Effector memory CD8-positive, alpha-beta T cell (primary cell): ENCODE measurements around the gene COMT.
A peak's percentile ranks its signal among the peaks of the same experiment; 100 is the strongest.
"Not testable (repeated sequence)": the region's sequence is repeated elsewhere in the genome, so short reads cannot be mapped to it uniquely, and the experiment has no call there.

Source experiments
- ATAC-seq: fragments of 150-1000 bp; cut with Tn5 transposase; replicated peaks from 2 replicates; pipeline ENCODE4 v1.10.0; 2021; ENCODE audit warnings: mild to moderate bottlenecking, moderate library complexity
- DNase-seq, 3 experiments: peaks; one replicate each; pipeline ENCODE4 v3.0.0; 2021
- H3K27ac Mint-ChIP-seq, 2 donors: one replicate each; pipeline ENCODE4 v1.8.0; 2022; ENCODE audit warnings: mild to moderate bottlenecking in 2 of 2, mixed read lengths in 2 of 2, moderate library complexity in 2 of 2
- H3K27me3 Mint-ChIP-seq, 2 donors: one replicate each; pipeline ENCODE4 v1.8.0; 2022; ENCODE audit warnings: mixed read lengths in 2 of 2
- H3K36me3 Mint-ChIP-seq: one replicate; pipeline ENCODE4 v1.8.0; 2022; ENCODE audit warnings: mild to moderate bottlenecking, moderate library complexity, mixed read lengths; ENCODE audit not compliant: insufficient read depth
- H3K4me1 Mint-ChIP-seq, 2 donors: one replicate each; pipeline ENCODE4 v1.8.0; 2022; ENCODE audit warnings: low read depth in 2 of 2, mixed read lengths in 2 of 2
- H3K4me3 Mint-ChIP-seq, 2 donors: one replicate each; pipeline ENCODE4 v1.8.0; 2022; ENCODE audit warnings: mild to moderate bottlenecking in 2 of 2, mixed read lengths in 2 of 2, moderate library complexity in 2 of 2
- H3K9me3 Mint-ChIP-seq, 2 donors: one replicate each; pipeline ENCODE4 v1.8.0; 2022; ENCODE audit warnings: mixed read lengths in 2 of 2

COMT gene

DNA sequence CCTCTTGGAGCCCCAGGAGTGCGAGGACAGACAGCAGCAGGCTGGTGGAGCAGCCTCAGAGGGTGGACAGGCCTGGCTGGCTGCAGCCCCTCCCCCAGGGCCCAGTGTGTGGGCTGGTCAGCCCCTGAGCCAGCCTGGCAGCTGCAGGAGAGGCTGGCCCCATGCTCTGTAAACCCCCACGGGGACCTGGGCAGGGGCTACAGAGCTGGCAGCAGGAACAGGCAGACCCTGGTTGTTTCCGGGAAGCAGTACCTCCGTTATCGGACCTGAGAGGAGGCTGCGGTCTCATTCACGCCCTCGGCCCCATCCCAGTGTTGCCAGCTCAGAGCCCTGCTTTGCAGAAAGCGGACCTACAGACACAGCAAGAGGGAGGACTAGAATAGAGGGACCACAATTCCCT is 38.5 kb upstream of the COMT start:
- Mint-ChIP-seq H3K36me3 (no peaks in the 10 kb centered on the region), H3K27me3 (no peaks in the 10 kb centered on the region), H3K27ac (no peak overlapping the region), H3K4me1 (no peaks in the 10 kb centered on the region), H3K9me3 (no peaks in the 10 kb centered on the region), H3K4me3 (no peak overlapping the region)
- DNase-seq (no peak), ATAC-seq (no peak)

DNA sequence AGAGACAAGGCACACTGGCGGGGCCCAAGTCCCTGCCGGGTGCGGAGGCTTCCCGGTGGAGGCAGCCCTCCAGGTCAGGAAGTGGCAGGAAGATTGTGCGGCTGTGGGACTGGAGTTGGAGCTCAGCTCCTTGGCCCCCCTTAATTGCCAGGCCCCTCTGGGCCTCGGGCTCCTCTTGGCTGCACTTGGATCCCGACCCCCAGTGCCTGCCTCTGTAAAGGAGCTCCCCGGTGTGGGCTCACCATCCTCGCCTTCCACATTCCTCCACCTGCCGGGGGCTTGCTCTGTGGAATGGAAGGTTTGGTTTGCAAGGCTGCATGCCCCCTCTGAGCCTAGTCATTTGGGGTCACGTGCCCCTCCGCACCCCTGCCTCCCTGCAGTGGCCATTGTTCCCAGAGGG is 38.1 kb upstream of the COMT start:
- DNase-seq (no peak), ATAC-seq (no peak)
- Mint-ChIP-seq H3K36me3 (no peaks in the 10 kb centered on the region), H3K9me3 (no peaks in the 10 kb centered on the region), H3K27me3 (no peaks in the 10 kb centered on the region), H3K4me3 (no peak overlapping the region), H3K27ac (no peak overlapping the region), H3K4me1 (no peaks in the 10 kb centered on the region)

DNA sequence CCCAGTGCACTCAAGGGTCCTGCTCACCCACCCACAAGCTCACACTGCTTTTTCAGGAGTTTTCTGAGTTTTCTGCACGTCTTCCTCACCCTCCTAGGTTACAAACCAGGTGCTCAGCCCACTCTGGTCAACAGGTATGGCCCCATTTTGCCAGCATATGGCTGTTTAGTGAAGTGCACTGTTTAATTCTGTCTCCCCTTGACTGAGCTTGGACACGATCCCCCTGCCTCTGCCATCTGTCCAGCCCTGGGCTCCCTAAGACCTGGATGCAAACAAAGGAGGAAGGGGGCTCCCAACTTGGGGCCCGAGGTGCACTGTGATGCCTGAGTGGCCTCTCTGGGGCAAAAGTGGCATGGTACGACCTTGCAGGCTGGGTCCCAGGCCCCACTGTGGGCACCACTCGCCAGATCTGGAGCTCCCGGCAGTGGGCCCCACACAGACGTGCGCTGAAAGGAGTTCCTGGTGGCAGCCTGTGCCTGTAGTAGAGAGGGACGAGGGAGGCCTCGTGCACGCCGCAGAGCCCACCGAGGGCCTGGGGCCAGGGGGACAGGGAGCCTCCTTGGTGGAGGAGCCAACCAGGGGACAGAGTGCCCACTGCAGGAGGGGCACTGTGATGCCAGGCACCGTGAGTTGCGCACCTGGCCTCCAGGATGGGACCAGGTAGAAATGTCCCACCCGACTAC is 37.3 kb upstream of the COMT start:
- Mint-ChIP-seq H3K4me3 (no peak overlapping the region), H3K27me3 (no peaks in the 10 kb centered on the region), H3K9me3 (no peaks in the 10 kb centered on the region), H3K27ac (no peak overlapping the region), H3K36me3 (no peaks in the 10 kb centered on the region), H3K4me1 (no peaks in the 10 kb centered on the region)
- ATAC-seq (no peak), DNase-seq (no peak)

DNA sequence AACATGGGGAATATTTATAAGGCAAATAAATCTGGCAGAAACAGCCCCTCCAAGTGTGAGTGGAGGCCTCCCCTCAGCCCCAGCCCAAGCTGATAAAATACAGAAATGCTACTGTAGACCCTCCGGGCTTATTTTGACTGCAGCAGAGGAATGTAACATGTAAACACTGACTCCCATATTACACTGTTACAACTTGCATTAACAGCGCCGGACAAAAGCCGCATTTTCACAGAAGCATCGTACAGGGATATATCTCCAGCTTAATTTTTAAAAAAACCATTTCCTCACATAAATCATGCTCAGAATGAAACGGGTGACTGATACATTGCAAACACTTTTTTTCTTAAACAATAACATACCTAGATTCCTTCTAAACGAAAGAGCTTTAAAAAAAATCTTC is 36.6 kb upstream of the COMT start:
- DNase-seq: no peak
- Mint-ChIP-seq H3K4me1 (peaks cover 3 to 4% of the 10 kb centered on the region in 2 donors), H3K27ac (no peak overlapping the region), H3K27me3 (no peaks in the 10 kb centered on the region), H3K9me3 (no peaks in the 10 kb centered on the region), H3K4me3 (no peak overlapping the region), H3K36me3 (no peaks in the 10 kb centered on the region)
- ATAC-seq: no peak

DNA sequence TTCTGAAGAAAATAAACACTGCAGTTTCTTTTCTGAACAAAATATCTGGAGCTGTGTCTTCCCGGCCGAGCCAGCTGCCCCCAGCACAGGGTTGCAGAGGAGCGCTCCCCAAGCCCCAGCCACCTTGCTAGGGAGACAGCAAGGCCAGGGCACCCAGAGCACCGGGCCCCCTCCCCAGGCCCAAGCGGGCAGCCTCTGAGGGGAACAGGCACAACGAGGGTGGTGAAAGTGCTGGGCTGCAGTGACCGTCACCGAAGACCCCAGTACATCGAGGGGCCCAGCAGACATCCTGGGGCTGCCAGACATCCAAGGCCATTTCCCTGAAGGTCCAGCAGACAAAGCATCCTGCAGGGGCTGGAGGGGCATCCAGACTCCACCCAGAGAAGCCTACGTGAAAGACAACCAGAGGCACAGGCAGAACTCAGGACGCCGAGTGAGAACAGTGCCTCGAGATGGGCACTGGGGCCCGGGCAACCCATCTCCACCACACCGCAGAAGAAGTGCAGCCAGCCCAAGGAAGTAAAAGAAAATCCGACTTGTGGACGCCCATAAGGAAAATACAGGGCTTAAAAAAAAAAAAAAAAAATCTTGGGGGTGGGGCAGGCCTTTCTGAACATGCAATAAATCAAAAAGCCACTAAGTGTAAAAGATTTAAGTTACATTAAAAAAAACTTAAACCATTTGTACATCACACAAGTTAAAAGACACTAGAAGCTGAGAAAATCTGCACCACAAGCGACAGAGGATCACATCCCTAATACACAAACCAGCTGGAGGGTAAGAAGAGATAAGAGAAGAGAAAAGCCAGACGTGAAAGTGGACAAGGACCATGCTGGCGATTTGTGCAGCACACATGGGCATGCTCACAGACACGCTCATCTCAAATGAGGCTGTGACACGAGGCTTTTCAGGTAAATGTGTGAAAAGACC is 36.0 kb upstream of the COMT start:
- no peaks in the 10 kb centered on the region for H3K36me3 Mint-ChIP-seq
- H3K4me3 Mint-ChIP-seq: no peak overlapping the region
- no peak overlapping the region for H3K27ac Mint-ChIP-seq
- no peaks in the 10 kb centered on the region for H3K9me3 Mint-ChIP-seq
- ATAC-seq (no peak), DNase-seq (no peak)
- peaks cover 5 to 6% of the 10 kb centered on the region in 2 donors for H3K4me1 Mint-ChIP-seq
- no peaks in the 10 kb centered on the region for H3K27me3 Mint-ChIP-seq

DNA sequence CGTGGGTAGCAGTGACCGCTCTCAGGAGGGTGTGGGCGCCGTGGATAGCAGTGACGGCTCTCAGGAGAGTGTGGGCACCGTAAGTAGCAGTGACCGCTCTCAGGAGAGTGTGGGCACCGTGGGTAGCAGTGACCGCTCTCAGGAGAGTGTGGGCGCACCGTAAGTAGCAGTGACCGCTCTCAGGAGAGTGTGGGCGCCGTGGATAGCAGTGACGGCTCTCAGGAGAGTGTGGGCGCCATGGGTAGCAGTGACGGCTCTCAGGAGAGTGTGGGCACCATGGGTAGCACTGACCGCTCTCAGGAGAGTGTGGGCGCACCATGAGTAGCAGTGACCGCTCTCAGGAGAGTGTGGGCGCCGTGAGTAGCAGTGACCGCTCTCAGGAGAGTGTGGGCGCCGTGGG is 34.7 kb upstream of the COMT start:
- not testable (repeated sequence) for ATAC-seq, H3K4me1 Mint-ChIP-seq, DNase-seq, H3K36me3 Mint-ChIP-seq, H3K4me3 Mint-ChIP-seq, H3K9me3 Mint-ChIP-seq, H3K27ac Mint-ChIP-seq, H3K27me3 Mint-ChIP-seq

DNA sequence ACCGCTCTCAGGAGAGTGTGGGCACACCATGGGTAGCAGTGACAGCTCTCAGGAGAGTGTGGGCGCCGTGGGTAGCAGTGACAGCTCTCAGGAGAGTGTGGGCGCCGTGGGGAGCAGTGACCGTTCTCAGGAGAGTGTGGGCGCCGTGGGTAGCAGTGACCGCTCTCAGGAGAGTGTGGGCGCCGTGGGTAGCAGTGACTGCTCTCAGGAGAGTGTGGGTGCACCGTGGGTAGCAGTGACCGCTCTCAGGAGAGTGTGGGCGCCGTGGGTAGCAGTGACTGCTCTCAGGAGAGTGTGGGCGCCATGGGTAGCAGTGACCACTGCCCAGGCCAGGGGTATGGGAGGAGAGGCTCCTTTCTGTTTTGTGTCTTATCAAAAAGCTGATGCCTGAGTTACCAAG is 33.7 kb upstream of the COMT start:
- not testable (repeated sequence) for H3K27me3 Mint-ChIP-seq, H3K4me1 Mint-ChIP-seq, H3K27ac Mint-ChIP-seq, H3K9me3 Mint-ChIP-seq, H3K4me3 Mint-ChIP-seq, ATAC-seq, DNase-seq, H3K36me3 Mint-ChIP-seq

DNA sequence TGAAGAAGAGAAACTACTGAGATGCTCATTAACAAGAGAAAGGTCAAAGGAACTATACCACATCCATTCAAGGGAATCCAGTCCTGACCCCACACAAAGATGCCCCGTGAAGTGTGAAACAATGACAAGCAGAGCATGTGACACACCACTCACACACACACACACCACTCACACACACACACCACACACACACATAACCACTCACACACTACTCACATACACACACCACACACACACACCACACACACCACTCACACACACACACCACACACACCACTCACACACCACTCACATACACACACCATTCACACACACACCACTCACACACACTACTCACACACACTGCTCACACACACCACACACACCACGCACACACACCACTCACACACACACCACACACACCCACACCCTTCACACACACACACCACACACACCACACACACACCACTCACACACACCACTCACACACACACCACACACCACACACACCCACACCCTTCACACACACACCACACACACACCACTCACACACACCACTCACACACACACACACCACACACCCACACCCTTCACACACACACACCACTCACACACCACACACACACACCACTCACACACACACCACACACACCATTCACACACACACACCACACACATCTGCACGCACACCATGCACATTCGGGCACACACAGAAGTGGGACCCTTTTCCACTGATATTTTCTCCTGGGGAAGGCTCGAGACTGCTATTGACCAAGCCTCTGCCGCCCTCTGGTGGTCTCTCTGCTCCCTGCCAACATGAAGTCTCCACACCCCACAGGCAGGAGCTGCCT is 32.0 kb upstream of the COMT start:
- peak; percentile 87 for ATAC-seq
- Mint-ChIP-seq H3K27me3 (no peaks in the 10 kb centered on the region), H3K4me3 (no peak overlapping the region), H3K27ac (peak overlapping the region; percentile 47 to 81), H3K36me3 (peaks cover 12% of the 10 kb centered on the region), H3K4me1 (peaks cover 5 to 6% of the 10 kb centered on the region in 2 donors), H3K9me3 (no peaks in the 10 kb centered on the region)
- peak; percentile 75 to 80 (median 80) for DNase-seq

DNA sequence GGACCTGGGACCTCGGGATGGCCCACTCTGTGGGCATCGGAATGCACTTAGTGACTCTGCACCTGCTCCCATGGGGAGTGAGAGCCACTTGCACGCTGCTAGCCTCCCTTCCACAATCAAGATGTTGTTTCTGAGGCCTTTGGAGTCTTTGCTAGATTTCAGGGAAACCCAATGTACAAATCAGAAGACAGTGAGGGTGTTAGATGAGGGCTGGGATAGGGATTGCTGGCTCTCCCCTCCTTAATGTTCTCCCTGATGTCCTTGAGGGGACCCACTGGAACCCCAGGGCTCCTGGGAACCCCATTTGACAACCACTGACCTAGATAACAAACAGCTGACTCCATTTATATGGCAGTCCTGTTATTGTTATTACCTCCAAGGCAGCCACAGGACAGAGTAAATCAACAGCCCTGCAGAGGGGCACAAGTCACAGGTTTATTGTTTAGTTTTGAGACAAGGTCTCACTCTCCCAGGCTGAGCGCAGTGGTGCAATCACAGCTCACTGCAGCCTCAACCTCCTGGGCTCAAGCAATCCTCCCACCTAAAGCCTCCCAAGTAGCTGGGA is 31.3 kb upstream of the COMT start:
- Mint-ChIP-seq H3K4me1 (peaks cover 5 to 6% of the 10 kb centered on the region in 2 donors), H3K4me3 (no peak overlapping the region), H3K36me3 (peaks cover 15% of the 10 kb centered on the region), H3K27ac (peak overlapping the region; percentile 47 to 81), H3K9me3 (no peaks in the 10 kb centered on the region), H3K27me3 (no peaks in the 10 kb centered on the region)
- DNase-seq: no peak
- no peak for ATAC-seq

DNA sequence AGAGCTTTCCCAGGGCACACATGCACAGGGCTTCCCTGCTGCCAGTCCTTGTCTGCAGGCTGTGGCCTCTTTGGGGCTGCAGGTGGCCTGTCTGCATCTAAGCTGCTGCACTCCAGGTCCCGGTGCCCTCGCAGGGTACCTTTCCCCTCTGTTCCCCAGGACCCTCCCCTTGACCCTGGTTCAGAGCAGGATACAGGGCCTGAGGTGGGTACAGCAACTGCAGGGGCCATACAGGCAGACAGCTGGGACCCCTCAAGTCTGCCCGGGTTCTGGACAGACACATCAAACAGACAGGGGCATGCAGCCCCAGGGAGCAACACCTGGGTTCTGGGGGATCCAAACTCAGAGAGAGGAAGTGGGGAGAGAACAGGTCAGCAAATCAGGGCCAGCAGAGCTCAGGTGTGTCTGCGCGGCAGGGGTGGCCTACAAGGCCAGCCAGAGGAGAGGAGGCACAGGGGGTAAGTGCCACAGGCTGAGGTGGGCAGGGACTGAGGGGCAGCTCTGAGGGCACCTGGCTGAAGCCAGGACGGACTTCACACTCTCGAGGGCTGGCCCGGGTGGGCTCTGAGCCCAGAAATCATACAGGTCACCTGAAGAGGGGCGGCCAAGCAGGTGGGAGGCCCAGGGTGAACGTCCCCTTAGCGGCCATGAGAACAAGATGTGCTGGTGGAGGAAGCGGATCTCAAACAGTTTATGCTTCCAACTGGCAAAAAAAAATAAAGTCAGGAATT is 29.9 kb upstream of the COMT start:
- no peak for ATAC-seq
- no peaks in the 10 kb centered on the region for H3K9me3 Mint-ChIP-seq
- peaks cover 20% of the 10 kb centered on the region for H3K36me3 Mint-ChIP-seq
- H3K4me1 Mint-ChIP-seq: peaks cover 5 to 6% of the 10 kb centered on the region in 2 donors
- no peaks in the 10 kb centered on the region for H3K27me3 Mint-ChIP-seq
- DNase-seq: no peak
- H3K27ac Mint-ChIP-seq: peak overlapping the region in 1 of 2 donors; percentile 59
- no peak overlapping the region for H3K4me3 Mint-ChIP-seq

DNA sequence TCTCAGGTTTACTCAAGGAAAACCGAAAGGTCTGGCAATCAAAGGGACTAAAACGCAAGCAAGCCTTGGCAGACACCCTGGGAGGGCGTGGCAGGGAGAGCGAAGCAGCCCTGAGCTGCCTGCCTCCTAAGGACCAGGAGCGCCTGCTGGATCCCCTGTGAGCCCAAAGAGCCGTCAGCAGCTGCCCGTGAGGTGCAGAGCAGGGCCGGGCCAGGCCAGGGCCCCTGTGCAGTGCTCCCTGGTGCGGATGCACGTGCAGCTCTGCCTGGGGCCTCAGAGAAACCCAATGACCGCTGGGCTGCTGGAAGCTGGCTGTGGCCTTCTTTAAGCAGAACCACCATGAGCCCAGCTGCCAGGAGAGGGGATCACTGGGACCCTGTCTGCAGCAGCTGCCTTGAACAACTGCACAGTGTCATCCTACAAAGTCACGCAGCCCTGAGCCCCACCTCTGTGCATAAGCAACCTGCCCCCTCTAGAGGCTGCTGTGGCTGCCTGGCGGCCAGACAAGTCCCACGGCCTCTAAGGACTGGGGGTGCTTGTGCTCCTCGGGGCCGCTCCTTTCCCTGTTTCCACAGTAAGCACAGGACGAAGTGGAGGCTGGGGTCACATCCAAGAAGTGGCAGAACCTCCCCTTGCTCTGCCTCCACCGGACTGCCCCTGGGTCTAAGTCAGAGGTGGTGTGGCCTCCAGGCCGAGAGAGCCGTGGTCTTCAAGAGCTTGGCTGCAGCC is 29.1 kb upstream of the COMT start:
- ATAC-seq: no peak
- Mint-ChIP-seq H3K4me3 (no peak overlapping the region), H3K9me3 (no peaks in the 10 kb centered on the region), H3K27ac (no peak overlapping the region), H3K27me3 (no peaks in the 10 kb centered on the region), H3K36me3 (peaks cover 20% of the 10 kb centered on the region), H3K4me1 (peaks cover 5 to 6% of the 10 kb centered on the region in 2 donors)
- no peak for DNase-seq

DNA sequence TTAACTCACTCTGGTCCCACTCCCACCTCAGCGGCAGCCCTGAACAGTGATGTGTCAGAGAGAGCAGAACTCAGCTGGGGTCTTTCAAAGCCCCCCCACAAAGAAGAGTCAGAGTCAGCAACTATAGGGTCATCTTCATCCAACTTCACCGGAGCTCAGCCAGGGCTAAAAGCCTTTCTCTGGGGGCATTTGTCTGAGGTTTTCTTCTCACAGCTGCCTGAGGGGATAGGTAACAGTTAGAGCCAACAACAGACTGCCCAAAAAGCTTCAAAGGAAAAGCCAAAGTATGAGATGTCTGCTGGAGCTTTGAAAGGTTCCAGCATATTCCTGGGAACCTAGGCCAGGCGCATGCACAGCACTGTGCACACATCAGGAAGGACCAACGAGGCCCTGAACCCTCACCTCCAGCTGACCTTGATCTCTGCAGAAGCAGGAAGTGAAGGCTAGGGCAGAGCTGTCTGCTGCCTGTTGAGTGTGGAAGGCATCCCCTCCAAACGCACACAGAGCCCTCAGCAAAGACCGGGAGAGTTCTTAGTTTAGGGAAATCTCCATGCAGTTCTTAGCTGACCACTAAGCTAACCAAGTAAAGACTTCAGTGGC is 28.1 kb upstream of the COMT start:
- Mint-ChIP-seq H3K4me1 (peaks cover 5 to 6% of the 10 kb centered on the region in 2 donors), H3K36me3 (peaks cover 23% of the 10 kb centered on the region), H3K9me3 (no peaks in the 10 kb centered on the region), H3K27ac (no peak overlapping the region), H3K27me3 (no peaks in the 10 kb centered on the region), H3K4me3 (no peak overlapping the region)
- no peak for DNase-seq
- ATAC-seq: no peak
